Ramos (cell line): ENCODE data around the gene CACNA1E.

Experiments used
- in situ Hi-C: fragments of 300-500 bp; cut with MboI; formaldehyde crosslinking; loops from one replicate; pipeline ENCODE4 v1.14.3; 2022; ENCODE audit warnings: low sequenced_read_pairs; ENCODE audit not compliant: unreplicated experiment

The CACNA1E gene

DNA sequence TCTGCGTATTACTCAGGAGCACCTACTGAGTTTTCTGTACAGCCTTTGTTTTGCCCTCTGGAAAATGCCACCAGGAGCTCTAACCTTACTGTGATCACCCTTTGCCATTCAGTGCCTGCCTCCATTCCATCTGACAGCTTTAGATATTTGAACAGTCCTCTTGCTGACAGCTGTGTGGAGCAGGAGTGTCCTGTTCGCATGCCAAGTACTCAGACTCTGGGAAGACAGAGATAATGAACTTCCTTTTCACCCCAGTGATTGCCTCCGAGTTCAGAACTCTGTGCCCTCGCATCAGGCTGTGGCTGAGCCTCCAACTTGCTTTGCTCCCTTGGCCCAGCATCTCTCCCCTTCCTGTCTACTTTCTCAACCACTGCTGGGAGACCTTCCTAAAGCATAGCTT, 74.0 kb downstream of the CACNA1E start:
- in situ Hi-C loops: no loop called here

DNA sequence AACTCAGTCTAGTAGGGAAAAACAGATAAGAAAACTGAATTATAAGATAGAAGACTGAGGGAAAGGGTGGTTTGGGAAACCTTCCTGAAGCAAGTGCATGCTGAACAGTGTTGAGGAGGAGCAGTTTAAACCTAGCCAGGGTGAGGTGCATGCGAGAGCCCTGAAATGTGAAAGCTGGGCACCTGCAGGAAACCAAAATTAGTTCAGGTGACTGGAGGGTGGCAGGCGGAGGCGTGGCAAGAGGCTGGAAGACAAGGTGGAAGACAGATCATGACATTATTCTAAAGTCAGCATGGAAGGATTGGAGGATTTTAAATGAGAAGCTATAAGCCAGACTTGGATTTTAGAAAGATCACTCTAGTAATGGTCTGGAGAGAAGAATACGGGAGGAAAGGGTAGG, 75.1 kb downstream of the CACNA1E start:
- in situ Hi-C loops: no loop called here

DNA sequence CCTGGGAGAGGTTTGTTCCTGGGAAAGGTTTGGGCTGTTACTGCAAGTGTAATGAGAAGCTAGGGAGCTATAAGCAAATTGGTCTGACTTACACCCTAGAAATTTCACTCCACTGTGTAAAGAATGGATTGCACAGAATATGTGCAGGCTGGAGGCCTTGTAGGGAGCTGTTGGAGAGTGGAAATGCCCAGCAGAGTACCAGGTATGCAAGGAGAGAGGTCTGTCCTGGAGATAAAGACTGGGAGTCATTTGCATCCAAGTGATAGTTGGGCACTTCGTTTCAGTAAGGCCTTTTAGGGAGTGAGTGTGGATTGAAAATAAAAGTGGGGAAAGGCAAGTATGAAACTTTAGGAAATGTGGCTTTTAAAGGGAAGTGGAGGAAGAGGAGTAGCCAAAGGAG, 75.8 kb downstream of the CACNA1E start:
- in situ Hi-C loops: no loop called here

DNA sequence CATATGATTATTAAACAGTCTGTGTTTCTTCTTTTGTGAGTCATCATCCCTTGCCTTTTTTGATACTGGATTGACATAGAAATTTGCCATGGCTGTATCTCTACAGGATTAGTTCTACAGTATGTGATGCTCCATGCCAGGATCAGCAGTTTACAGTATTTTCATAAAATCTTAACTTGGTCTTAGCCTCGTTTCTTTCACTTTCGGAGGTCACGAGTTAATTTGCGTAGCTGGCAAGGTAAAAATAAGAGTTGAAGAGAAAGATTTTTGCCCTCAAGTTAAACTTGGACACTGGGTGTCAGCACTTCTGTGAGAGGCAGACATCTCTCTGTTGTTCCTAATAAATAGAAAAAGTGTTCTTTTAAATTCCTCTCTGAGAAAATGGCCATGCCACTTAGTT, 79.1 kb downstream of the CACNA1E start:
- in situ Hi-C loops: no loop called here

DNA sequence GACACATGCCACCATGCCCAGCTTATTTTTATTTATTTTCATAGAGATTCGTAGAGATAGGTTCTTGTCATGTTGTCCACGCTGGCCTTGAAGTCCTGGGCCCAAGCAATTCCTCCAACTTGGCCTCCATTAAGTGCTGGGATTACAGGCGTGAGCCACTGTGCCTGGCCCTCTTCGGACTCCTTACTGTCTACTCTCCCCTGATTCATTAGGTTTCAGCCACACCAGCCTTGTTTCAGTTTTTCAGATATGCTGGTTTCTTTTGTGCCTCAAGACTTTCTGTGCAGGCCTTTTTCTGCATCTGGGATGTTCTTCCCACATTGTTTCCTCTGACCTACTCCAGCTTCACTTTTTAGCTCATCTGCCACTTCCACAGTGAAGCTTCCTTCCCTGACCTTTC, 85.4 kb downstream of the CACNA1E start:
- in situ Hi-C loops: no loop called here

DNA sequence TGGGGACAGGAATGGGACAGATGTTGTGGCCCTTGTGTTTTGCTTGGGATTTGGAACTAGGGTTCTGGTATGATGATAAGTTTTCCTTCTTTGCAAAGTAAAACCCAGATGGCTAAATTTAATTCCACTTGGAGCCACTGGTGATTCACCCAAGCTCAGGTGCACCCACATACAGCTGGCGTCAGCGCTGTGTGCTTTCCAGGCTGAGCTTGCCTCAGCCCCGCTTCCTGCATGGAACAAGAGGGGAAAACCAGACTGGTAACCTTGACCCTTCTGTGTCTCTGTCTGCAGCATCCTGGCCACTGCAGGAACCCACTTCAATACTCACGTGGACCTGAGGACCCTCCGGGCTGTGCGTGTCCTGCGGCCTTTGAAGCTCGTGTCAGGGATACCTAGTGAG, 94.2 kb downstream of the CACNA1E start:
- in situ Hi-C loops: no loop called here

DNA sequence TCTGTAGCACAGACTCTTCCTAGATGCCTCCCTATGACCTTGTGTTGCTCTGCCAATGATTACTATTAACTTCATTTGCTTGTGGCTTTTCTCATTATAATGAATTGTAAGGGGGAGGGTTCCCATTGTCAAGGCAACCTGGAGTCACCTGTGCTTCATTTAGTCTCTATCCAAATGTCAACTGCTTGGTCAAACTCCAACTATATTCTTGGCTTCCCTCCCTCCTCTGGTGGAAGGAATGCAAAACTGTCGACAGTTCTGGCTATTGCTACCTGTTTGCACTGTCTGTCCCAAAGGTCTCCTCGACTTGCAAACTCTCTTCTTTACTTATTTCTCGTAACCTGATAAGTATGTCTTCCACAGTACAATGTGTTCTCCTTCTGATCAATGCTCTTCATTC, 100.3 kb downstream of the CACNA1E start:
- in situ Hi-C loops: no loop called here

DNA sequence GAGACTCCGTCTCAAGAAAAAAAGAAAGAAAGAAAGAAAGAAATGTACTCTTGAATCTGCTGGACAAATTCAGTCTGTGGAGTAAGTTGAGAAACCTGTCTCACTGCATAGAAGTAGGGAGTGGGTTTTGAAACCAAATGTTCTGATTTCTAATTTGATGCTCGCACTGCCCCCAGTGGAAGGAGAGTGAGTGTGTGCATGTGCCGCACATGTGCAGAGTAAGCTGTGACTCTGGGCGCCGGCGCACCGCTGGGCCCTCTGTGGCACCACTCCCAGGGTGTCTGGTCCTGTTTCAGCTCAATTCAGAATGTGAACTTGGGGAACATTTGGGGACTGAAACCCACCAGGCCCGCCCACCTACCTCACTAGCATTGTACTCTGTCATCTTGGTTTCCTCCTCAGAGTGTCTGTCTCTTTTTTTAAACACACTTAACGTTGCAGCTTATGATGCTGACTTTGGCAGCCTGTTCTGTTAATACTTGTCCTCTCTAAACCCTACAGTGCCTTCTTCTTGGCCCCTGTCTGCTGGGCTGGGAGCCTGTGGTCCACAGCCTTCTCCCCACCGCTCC, 104.6 kb downstream of the CACNA1E start:
- in situ Hi-C loops: no loop called here

DNA sequence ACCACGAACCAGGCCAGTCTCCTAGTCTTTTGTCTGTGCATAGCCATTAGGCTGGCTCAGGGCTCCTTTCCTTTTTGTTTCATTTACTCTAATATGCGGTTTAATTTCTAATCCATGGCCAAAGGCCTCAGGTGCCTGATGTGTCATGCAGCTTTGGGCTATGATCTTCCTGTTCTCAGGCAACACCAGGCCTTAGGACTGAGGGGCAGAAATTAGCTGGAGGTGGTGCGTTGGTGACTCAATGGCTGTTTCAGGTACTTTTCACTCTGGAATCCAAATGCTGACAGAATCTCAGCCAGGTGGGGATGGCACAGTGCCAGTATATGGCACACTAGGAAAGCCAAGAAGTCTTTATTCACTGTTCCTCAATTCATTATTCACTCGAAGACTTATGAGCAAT, 105.3 kb downstream of the CACNA1E start:
- in situ Hi-C loops: no loop called here

DNA sequence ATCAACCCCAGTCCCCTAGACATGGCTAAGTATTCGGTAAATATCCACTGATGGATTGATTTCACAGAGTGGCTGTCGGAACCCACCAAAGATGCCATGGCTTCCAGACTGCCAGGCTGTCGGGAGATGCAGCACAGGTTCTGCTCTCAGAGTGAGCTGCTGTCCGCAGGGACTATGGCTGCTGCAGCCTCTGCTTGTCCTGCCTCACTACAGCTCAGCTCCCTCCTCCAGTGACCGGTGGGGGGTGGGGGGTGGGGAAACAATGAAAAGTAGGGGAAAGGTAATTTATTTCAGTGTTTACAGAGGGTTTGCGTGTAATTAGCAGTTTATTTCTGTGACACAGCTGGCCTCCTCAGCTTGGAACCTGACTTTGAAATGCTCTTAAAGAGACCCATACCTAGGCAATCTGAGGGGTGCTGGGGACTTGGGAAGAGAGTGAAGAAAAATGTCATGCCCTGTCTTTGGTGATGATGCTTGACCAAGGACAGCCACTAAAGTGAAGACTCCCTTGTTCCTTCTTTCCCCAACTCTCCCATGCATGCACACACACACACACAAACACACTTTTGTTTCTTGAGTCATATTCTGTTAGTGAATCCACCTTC, 109.0 kb downstream of the CACNA1E start:
- in situ Hi-C loops: no loop called here

DNA sequence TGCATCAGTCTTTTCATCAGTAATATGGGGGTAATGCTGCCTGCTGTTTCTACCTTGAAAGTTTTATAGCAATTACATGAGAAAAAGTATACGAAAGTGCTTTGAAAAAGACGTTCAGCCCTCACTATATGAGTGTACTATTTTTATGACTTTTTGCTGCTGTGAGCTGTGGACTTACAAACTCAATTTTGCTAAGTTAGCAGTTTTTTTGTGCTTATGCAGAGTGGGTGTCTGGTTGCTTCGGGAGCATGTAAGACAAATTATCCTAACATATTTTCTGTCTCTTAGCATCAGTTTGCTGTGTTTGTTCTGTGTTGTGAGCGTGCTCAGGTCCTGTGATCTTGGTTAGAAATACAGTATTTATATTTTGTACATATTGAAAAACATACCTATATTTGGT, 109.7 kb downstream of the CACNA1E start:
- in situ Hi-C loops: no loop called here

DNA sequence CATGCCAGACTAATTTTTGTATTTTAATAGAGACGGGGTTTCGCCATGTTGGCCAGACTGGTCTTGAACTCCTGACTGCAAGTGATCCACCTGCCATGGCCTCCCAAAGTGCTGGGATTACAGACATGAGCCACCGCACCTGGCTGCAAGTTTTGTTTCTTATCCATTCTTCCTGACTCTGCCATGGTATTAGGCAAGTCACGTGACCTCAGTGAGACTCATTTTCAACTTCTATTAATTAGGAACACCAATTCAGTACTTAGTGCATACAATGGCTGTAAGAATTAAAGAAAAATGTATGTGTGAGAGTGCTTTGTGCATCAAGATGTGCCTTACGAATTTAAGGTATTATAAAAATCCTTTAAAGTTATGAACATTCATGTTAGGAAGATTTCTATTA, 111.2 kb downstream of the CACNA1E start:
- in situ Hi-C loops: no loop called here

DNA sequence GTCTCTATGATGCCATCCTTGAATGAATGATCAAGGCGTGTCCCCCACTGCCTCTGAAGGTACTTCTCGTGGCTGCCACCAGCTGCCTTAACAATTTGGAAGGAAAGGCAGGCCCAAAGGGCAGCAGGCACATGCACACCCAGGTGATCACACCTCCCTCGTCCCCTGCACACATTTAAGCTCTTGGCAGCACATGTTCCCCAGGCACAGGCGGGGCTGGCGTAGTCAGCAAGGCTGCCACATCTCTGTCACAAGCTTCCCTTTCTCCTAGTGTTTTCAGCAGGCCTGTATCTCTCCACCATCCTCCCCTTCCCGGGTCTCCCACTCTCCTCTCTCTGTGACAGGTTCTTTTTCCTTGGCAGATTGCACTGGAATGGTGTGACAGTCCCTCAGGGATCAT, 111.9 kb downstream of the CACNA1E start:
- in situ Hi-C loops: no loop called here

DNA sequence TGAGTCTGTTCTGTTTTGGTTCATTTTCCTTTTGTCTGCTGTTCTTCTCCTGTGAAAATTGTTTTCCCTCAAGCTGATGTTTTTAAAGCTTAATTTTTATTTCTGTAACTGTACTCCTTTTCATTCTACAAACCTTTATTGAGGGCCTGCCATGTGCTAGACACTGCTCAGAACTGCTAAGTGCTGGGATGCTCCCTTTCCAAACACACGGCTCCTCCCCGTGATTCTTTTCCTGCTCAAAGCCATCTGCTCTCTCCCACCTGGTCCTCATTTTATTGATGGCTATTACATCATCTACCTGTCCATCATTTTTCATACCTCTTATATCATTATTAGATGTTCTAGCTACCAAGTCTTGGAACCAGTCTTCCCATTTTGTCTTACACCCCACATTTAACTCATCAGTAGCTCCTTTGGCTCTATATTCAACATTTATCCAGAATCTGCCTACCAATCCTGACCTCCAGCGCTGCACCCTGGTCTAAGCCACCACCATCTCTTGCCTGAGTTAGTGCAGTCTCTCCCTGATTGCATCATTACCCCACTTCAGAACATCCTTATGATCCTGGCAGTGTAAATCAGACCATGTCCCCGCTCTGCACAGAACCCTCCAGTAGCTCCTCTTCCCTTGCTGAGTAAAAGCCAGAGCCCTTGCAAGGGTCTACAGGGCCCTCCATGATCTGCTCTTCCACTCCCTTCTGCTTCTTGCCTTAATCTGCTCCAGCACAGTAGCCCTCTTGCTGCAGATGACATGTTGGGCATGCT, 118.1 kb downstream of the CACNA1E start:
- in situ Hi-C loops: no loop called here

DNA sequence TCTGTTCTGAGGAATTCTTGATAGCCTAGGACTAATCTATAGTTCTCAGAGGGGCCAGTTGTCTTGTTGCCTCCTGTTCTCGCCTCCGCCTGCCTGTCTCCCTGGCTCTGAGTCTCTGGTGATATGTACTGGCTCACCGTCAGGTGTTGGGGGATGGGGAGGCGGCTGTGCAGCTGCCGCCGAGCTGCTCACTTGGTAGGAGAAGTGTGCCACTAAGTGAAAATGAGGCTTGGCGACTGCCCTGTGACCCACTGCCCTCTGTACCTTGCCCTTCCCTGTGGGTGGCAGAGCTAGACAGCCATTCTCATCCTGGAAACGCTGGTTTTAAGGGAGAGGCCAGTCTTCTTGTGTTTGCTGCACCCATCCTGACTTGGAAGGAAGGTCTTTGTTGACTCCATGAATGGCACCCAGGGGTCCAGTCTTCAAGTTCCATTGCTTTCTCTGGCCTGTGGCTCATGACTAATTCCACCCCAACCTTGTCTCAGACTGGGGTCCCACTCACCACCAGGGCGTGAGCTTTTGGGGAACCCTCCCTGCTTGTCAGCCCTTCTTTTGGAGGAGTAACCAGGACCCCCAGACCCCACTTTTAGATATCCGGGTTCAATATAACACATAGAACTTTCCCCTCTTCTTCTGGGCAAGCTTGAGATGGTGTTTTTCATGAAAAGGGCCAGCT, 120.6 kb downstream of the CACNA1E start:
- in situ Hi-C loops: no loop called here

DNA sequence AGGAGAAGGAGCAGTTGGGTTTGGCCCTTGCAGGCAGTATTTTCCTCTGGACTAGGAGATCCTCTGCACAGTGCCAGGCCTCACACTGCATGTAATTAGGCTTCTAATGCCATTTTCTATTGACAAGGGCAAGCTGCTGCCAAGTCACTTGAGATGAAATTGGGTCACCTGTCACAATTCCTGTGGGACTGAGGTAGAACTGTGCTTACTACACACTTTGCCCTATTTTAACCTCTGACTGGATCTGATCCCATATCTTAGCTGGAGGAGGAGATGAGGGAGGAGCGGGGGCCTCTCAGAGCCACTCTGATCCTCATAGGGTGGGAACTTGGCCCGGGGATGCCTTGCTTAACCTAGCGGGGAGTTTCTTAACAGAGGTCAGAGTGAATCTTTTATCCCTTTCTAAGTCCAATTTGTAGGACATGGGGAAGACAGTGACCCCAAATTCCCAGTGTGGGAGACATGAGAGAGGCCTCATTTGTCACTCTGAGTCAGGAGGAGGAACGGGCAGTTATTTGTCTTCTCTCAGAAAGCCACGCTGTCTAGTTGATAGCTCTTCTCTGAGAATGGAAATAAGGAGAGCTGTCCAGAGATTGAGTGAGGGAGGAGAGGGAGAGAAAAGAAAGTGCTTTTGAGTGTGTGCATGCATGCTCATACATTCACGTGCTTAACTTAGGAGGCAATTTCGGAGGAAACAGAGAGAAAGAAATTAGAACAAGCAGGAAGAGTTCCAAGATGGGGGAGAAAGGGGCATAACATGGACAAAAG, 121.3 kb downstream of the CACNA1E start:
- in situ Hi-C loops: no loop called here

DNA sequence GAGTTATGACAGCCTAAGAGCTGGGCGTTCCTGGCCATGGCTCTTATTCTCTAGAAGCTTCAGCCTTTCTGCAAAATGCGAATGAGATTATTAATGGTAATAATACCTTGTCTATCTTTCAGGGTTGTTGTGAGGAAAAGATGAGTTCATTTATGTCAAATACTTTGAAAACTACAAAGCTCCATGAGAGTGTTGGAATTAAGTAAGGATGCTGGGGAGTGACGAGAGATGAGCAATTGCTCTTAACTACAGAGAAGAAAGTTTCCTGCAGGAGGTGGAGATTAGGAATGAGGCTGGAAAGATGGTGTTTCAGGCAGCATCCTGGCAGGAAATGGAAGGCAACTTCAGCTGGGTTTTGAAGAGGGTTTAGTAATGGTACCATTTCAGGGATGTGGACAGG, 124.2 kb downstream of the CACNA1E start:
- in situ Hi-C loops: no loop called here

DNA sequence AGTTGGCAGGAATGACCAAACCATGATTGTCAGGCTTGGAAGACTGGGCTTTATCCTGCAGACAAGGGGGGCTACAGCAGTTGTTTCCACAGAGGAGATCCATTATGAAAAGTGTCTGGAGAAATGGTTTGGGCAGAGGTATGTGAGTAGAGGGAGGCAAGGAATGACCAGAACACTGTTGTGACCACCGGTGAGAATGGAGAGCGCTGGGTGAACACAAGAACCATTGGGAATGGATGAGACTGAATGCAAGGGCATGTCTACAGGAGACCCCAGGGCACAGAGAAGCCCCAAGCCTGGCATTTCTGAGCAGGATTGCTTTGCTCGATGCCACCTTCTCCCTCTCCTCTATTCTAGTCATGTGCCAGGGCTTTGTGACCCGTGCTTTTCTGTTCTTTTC, 125.1 kb downstream of the CACNA1E start:
- in situ Hi-C loops: no loop called here

DNA sequence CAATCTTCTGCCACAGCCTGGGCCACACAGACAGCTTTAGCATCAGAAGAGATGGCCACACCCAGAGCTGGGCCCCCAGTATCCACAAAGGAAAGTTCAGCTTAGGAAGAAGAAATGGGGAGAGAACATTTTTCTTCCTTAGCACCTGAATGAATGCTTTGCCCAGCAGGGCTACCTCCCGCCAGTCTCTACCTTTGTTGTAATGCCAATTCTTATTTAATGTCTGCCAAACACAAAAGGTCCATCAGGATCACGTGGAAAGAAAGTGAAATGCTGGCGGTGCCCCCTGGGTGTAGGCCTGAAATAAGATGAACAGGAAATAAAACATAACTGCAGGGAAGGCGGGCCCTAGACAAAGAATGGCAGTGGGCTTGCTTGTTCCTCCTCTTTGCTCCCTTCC, 125.6 kb downstream of the CACNA1E start:
- in situ Hi-C loops: no loop called here

DNA sequence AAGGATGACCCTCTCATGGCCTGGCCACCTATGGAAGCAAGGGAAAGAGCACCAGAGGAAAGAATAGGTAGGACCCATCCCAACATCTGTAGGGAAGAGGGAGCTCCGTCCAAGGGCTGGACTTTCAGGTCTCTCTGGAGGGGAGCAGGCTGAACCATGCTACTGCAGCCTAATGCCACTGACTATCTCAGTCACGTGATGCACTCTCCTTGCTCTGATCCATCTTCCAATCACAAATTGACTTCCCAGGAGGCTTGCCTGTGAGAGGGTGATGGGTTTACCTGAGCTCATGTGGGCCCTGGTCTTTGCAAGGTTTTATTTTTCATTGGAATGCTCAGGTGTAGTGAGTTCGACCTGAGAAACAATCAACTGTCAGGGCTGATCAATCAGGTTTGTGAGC, 128.8 kb downstream of the CACNA1E start:
- in situ Hi-C loops: no loop called here

DNA sequence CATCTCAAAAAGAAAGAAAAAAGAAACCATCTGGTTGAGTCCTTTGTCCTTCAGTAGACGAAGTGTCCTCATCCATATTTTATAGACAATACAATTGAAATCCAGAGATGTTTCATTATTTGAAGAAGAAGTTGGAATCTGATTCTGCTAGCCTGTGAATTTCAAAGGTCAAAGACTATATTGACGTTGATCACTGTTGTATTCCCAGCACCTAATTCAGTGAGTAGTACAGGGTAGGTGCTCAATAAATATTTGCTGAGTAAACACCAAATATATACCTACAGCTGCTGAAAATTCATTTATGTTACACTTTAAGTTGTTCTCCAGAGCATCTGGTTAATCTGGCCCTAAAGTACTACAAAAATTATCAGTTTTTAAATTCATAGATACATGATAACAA, 135.2 kb downstream of the CACNA1E start:
- in situ Hi-C loops: no loop called here
